ENCODE data around the gene CARNS1. TPM values are rescaled to one million over a fixed set of nuclear protein-coding genes. Genes with fewer than 3 reads are reported as not detected.
A peak's percentile ranks its signal among the peaks of the same experiment; 100 is the strongest.

CARNS1 gene
- total and polyA plus RNA-seq, 10 donors: 1.0 to 4.4 (median 2.0) TPM

DNA sequence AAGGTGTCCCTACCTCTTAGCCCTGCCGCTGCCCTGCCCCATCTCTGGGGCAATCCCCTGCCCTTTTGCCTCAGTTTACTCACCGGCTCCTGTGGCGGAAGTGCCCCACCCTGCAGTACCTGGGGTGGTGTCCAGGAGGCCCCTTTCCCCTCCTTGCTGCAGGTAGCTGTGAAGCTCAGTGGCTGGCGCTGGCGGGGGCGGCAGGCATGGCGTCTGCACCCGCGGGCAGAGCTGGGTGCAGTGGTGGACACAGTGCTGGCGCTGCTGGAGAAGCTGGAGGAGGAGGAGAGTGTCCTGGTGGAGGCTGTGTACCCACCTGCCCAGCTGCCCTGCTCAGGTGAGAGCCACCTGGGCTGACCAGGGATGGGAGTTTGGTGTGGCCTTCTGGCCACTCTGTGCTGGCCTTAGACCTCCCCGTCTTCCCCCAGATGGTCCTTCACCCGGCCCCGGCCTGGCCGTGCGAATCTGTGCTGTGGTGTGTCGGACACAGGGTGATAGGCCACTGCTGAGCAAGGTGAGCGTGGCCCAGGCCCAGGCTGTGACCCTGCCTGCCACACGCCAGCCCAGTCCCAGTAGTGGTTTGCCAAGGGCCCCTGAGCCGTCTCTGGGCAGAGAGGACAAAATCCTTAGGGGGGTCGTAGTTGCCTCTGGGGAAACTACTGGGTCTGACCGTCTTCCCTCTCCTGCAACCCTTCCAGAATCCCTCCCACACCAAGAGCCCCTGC lies 4.0 kb downstream of the CARNS1 start:
- Histone ChIP-seq H3K27me3 (replicated peaks in 1 of 7) (peaks cover 0 to 21% (median 11%) of the 10 kb centered on the region in 7 donors), H3K36me3 (no peaks in the 10 kb centered on the region), H3K4me1 (peaks cover 43 to 75% (median 66%) of the 10 kb centered on the region in 6 donors), H3K4me3 (peak overlapping the region in 3 of 8 donors; percentile 54 to 85 (median 65)), H3K9me3 (no peaks in the 10 kb centered on the region), H3K27ac (peak overlapping the region; percentile 11 to 96 (median 86))
- WGBS, 5 donors: 83 to 91% (median 87%) methylated on average over 12 to 21 of the region's 21 CpGs
- TF ChIP-seq, protein P1, sequence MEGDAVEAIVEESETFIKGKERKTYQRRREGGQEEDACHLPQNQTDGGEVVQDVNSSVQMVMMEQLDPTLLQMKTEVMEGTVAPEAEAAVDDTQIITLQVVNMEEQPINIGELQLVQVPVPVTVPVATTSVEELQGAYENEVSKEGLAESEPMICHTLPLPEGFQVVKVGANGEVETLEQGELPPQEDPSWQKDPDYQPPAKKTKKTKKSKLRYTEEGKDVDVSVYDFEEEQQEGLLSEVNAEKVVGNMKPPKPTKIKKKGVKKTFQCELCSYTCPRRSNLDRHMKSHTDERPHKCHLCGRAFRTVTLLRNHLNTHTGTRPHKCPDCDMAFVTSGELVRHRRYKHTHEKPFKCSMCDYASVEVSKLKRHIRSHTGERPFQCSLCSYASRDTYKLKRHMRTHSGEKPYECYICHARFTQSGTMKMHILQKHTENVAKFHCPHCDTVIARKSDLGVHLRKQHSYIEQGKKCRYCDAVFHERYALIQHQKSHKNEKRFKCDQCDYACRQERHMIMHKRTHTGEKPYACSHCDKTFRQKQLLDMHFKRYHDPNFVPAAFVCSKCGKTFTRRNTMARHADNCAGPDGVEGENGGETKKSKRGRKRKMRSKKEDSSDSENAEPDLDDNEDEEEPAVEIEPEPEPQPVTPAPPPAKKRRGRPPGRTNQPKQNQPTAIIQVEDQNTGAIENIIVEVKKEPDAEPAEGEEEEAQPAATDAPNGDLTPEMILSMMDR (IDR thresholded peaks at IDR 0.05 in 8 of 11, conservative IDR thresholded peaks at IDR 0.05 in 3 of 11): peak in 2 of 11 experiments; percentile 5 to 20
- TF ChIP-seq POLR2A (IDR thresholded peaks at IDR 0.05): no peak
- no peak for DNase-seq
- intact Hi-C loops (cut with DNase I; ENCODE audit: low total_unique reads): no loop called here

DNA sequence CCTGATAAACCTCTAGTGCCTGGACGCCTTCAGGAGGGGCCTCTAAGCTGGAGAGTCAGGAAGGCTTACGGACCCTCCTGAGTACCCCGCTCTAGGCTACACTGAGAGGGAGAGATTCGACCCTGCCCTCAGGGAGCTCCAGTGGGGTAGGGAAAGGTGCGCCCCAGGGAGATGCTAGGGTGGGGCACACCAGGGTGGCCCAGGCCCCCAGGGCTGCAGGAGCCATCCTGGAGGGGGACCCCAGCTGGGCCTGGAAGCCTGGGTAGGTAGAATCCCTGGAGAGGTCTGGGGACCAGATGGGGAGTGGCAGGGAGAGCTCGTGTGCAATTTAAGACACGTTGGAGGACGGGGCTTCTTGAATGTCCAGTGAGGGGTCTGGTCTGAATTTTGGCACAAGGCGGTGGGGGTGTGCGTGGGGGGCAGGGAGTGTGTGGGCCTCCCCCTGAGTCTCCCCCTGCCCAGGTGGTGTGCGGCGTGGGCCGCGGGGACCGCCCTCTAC lies 4.7 kb downstream of the CARNS1 start:
- Histone ChIP-seq H3K27me3 (replicated peaks in 1 of 7) (peaks cover 0 to 14% (median 6%) of the 10 kb centered on the region in 7 donors), H3K36me3 (no peaks in the 10 kb centered on the region), H3K27ac (peak overlapping the region; percentile 77 to 96 (median 94)), H3K4me3 (peak overlapping the region; percentile 54 to 85 (median 62)), H3K9me3 (no peaks in the 10 kb centered on the region), H3K4me1 (peaks cover 40 to 69% (median 60%) of the 10 kb centered on the region in 6 donors)
- 20 to 60% (median 35%) methylated on average over 9 to 15 of the region's 15 CpGs for WGBS, 5 donors
- TF ChIP-seq, protein P1 (IDR thresholded peaks at IDR 0.05 in 8 of 11, conservative IDR thresholded peaks at IDR 0.05 in 3 of 11): no peak
- no peak for TF ChIP-seq POLR2AphosphoS5 (IDR thresholded peaks at IDR 0.05)
- TF ChIP-seq POLR2A (IDR thresholded peaks at IDR 0.05): no peak
- intact Hi-C loops (cut with DNase I; ENCODE audit: low total_unique reads): no loop called here
- DNase-seq: no peak

DNA sequence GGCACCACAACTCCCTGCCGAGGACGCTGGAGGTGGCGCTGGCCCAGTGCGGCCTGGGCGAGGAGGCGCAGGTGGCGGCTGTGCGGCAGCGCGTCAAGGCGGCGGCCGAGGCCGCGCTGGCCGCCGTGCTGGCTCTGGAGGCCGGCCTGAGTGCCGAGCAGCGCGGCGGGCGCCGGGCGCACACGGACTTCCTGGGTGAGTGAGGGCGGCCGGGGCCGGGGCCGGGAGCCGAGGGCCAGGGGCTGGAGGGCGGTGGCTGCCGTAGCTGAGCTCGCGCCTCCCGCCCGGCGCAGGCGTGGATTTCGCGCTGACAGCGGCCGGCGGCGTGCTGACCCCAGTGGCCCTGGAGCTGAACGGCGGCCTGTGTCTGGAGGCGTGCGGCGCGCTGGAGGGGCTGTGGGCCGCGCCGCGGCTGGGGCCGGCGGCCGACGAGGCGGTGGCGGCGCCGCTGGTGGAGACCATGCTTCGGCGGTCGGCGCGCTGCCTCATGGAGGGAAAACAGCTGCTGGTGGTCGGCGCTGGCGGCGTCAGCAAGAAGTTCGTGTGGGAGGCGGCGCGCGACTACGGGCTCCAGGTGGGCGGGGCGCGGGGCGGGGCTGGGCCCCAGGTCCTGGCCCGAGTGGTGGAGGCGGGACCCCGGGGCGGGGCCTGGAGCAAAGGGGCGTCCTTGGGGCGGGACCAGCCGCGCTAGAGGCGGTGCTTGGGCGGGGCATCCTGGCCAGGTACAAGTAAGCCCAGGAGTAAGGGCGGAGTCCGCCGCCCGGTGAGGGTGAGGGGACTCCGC lies 5.4 kb downstream of the CARNS1 start:
- H3K4me1 ChIP-seq: peaks cover 39 to 62% (median 54%) of the 10 kb centered on the region in 6 donors
- peak overlapping the region; percentile 54 to 85 (median 62) for H3K4me3 ChIP-seq
- H3K36me3 ChIP-seq: no peaks in the 10 kb centered on the region
- H3K9me3 ChIP-seq: no peaks in the 10 kb centered on the region
- intact Hi-C loops (cut with DNase I; ENCODE audit: low total_unique reads): no loop called here
- 0 to 2% (median 1%) methylated on average over 46 to 97 of the region's 97 CpGs for WGBS, 5 donors
- peaks cover 0 to 8% (median 0%) of the 10 kb centered on the region in 7 donors for H3K27me3 ChIP-seq (replicated peaks in 1 of 7)
- peak overlapping the region; percentile 77 to 96 (median 94) for H3K27ac ChIP-seq
- DNase-seq: peak; percentile 100
- TF ChIP-seq, protein P1 (IDR thresholded peaks at IDR 0.05 in 8 of 11, conservative IDR thresholded peaks at IDR 0.05 in 3 of 11): peak in 3 of 11 experiments; percentile 25 to 48 (median 48)
- TF ChIP-seq POLR2A (IDR thresholded peaks at IDR 0.05) (peak in 2 of 3 donors; percentile 18 to 65), POLR2AphosphoS5 (IDR thresholded peaks at IDR 0.05) (peak; percentile 92 to 94 (median 92))

Measured in spleen (tissue), 11 donors.